ENCODE results near the gene MAMDC4.

Gene MAMDC4

DNA sequence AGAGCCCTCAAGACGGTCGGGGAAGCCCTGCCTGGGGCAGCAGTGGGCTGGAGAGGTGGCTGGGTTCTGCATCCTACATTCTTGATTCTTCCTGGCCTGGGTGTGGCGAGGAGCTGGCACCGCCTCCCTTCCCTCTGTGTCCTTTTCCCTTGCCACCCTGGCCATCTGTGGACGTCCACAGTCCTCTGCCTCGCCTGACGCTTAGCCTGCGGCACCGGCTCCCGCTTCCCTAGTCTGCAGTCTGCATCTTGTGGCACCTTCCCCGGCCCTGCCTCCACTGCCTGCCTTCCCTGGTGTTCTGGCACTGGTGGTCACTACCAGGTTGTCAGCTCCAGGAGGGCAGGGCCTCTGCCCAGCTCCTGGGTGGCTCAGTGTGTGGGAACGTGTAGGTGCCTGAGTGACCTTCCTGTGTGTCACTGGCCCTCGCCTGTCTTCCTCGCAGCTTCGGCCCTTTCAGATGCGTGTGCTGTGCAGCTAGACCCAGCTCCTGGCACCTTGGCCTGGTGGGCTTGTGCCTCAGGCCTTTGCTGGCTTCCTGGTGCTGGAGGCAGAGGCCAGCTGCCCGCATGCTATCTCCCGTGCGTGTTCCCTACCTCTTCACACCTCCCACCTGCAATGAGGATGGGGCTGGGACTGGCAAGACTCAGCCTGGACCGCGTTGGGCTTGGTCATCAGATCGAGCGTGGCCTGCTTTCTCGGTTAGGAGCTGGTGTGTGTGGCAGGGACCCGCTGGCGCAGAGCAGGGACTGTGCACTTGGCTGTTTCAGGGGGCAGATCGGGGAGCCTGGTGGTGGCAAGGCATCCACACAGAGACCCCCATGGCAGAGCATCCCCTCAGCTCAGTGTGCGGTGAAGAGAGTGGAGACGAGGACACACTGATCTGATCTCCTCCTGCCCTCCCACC lies 55.1 kb downstream of the MAMDC4 start:
- no peak overlapping the region for H3K4me3 ChIP-seq (ENCODE audit: low read depth, low read length)

More for the DNA sequence above, 55.1 kb downstream of the MAMDC4 start:
- Histone ChIP-seq H3K27me3 (no peaks in the 10 kb centered on the region), H3K36me3 (peaks cover 75% of the 10 kb centered on the region), H3K9me3 (no peaks in the 10 kb centered on the region), H3K4me1 (peaks cover 7% of the 10 kb centered on the region)
- DNase-seq: no peak
- TF ChIP-seq, protein P1, sequence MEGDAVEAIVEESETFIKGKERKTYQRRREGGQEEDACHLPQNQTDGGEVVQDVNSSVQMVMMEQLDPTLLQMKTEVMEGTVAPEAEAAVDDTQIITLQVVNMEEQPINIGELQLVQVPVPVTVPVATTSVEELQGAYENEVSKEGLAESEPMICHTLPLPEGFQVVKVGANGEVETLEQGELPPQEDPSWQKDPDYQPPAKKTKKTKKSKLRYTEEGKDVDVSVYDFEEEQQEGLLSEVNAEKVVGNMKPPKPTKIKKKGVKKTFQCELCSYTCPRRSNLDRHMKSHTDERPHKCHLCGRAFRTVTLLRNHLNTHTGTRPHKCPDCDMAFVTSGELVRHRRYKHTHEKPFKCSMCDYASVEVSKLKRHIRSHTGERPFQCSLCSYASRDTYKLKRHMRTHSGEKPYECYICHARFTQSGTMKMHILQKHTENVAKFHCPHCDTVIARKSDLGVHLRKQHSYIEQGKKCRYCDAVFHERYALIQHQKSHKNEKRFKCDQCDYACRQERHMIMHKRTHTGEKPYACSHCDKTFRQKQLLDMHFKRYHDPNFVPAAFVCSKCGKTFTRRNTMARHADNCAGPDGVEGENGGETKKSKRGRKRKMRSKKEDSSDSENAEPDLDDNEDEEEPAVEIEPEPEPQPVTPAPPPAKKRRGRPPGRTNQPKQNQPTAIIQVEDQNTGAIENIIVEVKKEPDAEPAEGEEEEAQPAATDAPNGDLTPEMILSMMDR (IDR thresholded peaks at IDR 0.05; ENCODE audit: low read depth, low read length): no peak

All from BE2C (cell line).